Measurements from ENCODE around the gene TNC. TPM values are rescaled to one million over a fixed set of nuclear protein-coding genes. Genes with fewer than 3 reads are reported as not detected.

TNC gene
- total RNA-seq, 1 donor from 2014 or later, result 52.9 TPM

DNA sequence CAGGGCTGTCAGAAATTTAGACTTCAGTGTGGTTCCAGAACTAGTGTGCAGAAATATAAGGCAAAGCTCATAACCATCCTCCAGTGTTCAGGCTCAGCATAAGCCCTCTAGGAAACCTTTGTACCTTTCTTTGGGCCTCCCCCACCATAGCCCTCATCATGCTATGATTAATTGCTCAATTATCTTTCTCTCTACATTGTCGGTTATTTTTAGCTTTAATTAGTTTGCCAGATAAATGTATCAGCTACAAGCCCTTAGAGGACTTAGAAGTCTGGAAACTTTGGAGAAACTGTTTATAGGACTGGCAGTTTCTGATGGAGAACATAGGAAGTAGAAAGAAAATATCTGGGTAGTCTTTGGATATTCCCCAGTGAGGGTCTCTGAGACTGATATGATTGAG is 43.5 kb upstream of the TNC start:
- Histone ChIP-seq H3K4me1 (no peaks in the 10 kb centered on the region), H3K27ac (no peak overlapping the region), H3K4me3 (no peak overlapping the region), H3K27me3 (no peaks in the 10 kb centered on the region), H3K36me3 (no peaks in the 10 kb centered on the region), H3K9me3 (no peaks in the 10 kb centered on the region)
- ATAC-seq (no peak), DNase-seq (no peak)
- TF ChIP-seq, protein P1, sequence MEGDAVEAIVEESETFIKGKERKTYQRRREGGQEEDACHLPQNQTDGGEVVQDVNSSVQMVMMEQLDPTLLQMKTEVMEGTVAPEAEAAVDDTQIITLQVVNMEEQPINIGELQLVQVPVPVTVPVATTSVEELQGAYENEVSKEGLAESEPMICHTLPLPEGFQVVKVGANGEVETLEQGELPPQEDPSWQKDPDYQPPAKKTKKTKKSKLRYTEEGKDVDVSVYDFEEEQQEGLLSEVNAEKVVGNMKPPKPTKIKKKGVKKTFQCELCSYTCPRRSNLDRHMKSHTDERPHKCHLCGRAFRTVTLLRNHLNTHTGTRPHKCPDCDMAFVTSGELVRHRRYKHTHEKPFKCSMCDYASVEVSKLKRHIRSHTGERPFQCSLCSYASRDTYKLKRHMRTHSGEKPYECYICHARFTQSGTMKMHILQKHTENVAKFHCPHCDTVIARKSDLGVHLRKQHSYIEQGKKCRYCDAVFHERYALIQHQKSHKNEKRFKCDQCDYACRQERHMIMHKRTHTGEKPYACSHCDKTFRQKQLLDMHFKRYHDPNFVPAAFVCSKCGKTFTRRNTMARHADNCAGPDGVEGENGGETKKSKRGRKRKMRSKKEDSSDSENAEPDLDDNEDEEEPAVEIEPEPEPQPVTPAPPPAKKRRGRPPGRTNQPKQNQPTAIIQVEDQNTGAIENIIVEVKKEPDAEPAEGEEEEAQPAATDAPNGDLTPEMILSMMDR (IDR thresholded peaks at IDR 0.05), result no peak
- intact Hi-C loops (cut with DNase I), result no loop called here

DNA sequence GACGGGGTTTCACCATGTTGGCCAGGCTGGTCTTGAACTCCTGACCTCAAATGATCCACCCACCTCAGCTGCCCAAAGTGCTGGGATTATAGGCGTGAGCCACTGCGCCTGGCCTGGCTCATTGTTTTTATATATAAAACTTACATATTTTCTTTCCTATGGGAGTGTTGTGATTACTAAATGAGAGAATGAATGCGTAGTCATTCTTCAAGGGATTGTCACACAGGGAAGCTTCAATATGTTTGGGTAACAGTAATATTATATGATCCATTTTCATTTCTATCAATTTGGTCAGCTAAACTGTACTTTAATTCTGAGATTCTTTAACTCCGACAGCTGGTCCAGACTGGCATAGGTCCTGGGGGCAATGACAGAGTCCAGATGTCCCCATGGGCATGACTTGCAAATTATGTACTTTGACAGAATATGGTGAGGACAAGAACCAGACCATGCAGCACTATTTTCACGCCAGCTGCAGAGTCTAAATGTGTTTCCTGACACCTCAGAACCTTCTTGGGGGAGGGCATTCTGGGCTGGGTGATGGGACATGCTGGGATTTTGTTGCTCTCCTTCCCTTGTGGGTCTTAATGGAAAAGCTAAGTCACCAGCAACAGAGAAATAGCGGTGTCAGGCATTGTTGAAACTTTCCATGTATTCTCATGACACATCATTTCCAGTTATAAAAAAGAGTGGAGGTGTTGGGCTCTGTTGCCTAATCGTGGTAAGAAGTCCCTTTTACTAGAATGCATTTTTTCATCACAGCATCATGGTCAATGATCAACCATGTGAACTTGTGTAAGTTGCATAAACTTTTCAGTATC is 40.9 kb upstream of the TNC start:
- Histone ChIP-seq H3K36me3 (no peaks in the 10 kb centered on the region), H3K9me3 (no peaks in the 10 kb centered on the region), H3K27me3 (no peaks in the 10 kb centered on the region), H3K27ac (no peak overlapping the region), H3K4me3 (no peak overlapping the region), H3K4me1 (no peaks in the 10 kb centered on the region)
- DNase-seq (no peak), ATAC-seq (no peak)
- TF ChIP-seq, protein P1 (IDR thresholded peaks at IDR 0.05), result no peak
- intact Hi-C loops (cut with DNase I), result no loop called here

DNA sequence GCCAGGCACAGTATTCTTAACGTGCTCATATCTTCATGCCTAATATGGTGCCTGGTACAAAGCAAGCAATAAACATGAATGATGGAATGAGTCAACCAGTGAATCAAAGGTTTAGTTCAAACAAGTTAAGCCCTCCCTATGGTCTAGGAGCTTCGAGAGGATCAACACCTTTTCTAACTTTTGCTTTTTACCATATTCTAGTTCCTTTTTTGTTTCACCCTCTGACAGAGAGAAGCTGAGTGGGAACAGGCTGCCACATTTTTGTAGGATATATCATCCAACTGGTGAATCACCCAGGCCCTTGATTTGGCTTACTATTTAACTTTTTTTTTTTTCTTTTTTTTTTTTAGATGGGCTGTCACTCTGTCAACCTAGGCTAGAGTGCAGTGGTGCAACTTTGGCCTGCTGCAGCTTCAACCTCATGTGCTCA is 39.3 kb upstream of the TNC start:
- Histone ChIP-seq H3K27me3 (no peaks in the 10 kb centered on the region), H3K27ac (no peak overlapping the region), H3K36me3 (no peaks in the 10 kb centered on the region), H3K9me3 (no peaks in the 10 kb centered on the region), H3K4me3 (no peak overlapping the region), H3K4me1 (no peaks in the 10 kb centered on the region)
- DNase-seq, result no peak
- peak; percentile 28 for ATAC-seq
- TF ChIP-seq, protein P1 (IDR thresholded peaks at IDR 0.05), result no peak
- intact Hi-C loops (cut with DNase I), result no loop called here

DNA sequence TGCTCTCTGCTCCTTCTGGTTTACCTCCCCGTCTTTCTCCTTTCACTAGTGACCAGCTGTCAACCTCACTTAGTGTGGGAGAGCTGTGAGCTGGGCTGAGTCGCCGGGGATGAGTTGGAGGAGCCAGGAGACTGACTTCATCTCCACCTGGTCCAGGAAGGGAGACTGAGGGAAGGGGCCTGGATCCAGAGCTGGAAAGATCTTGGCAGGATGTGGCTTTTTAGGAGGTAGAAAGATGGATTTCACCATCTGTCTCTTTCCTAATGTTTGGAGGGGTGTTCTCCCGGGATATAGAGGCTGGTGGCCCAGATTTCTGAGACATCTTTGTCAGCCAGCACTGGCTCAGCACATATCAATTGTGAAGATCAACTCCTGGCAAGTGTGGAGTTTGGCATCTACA is 37.1 kb upstream of the TNC start:
- no peak for DNase-seq
- H3K27me3 ChIP-seq, result no peaks in the 10 kb centered on the region
- ATAC-seq, result no peak
- no peaks in the 10 kb centered on the region for H3K9me3 ChIP-seq
- no peaks in the 10 kb centered on the region for H3K36me3 ChIP-seq
- H3K4me3 ChIP-seq, result no peak overlapping the region
- TF ChIP-seq, protein P1 (IDR thresholded peaks at IDR 0.05), result no peak
- intact Hi-C loops (cut with DNase I), result no loop called here
- H3K4me1 ChIP-seq, result no peaks in the 10 kb centered on the region
- no peak overlapping the region for H3K27ac ChIP-seq

DNA sequence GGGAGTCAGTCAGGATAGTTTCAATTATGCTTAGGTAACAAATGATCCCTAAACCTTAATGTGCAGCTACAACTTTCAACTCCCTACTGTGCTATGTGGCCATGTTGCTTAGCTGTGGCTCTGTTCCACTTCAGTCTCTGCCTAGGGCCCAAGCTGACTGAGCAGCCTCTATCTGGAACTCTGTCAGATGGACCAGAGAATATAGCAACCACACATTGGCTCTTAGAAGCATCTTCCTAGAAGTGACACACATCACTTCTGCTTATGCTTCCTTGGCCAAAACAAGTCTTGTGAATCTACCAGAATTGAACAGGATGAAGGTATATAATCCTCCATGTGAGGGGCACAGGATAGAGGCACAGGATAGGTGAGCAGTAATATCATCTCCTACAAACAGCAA is 36.7 kb upstream of the TNC start:
- TF ChIP-seq, protein P1 (IDR thresholded peaks at IDR 0.05), result no peak
- no peak overlapping the region for H3K4me3 ChIP-seq
- H3K9me3 ChIP-seq, result no peaks in the 10 kb centered on the region
- no peak overlapping the region for H3K27ac ChIP-seq
- DNase-seq, result no peak
- H3K4me1 ChIP-seq, result no peaks in the 10 kb centered on the region
- no peaks in the 10 kb centered on the region for H3K36me3 ChIP-seq
- ATAC-seq, result no peak
- intact Hi-C loops (cut with DNase I), result no loop called here
- H3K27me3 ChIP-seq, result no peaks in the 10 kb centered on the region

All from upper lobe of right lung (tissue), 1 donor.